Naive thymus-derived CD4-positive, alpha-beta T cell (primary cell): ENCODE data around the gene VAMP5. TPM values are rescaled to one million over a fixed set of nuclear protein-coding genes. Genes with fewer than 3 reads are reported as not detected.
"Not testable (repeated sequence)": the region's sequence is repeated elsewhere in the genome, so short reads cannot be mapped to it uniquely, and the experiment has no call there.

Experiments used
- ATAC-seq: fragments of 150-1000 bp; cut with Tn5 transposase; 2 replicates; pipeline ENCODE4 v1.10.0; 2021; ENCODE audit warnings: mild to moderate bottlenecking, moderate library complexity
- CTCF ChIA-PET: fragments of 350-600 bp; sonication (Branson Sonifier 250); formaldehyde crosslinking; loops from one replicate; lab custom pipeline; 2021; ENCODE audit warnings: antibody characterized with exemption; lab: Charles Lee
- POLR2A ChIA-PET: fragments of 350-600 bp; sonication (Branson Sonifier 250); formaldehyde crosslinking; loops from one replicate; lab custom pipeline; 2021; ENCODE audit warnings: antibody characterized with exemption, inconsistent platforms; lab: Charles Lee
- DNase-seq, 9 donors: peaks; one replicate each; pipeline versions ENCODE4 v3.0.0 to v3.0.0-alpha.2; 2020 to 2022; ENCODE audit warnings: mixed read lengths in 1 of 9
- H3K27ac ChIP-seq: one replicate; pipeline ENCODE4 v1.7.0; 2013; ENCODE audit warnings: mild to moderate bottlenecking, low read depth, low read length, moderate library complexity
- H3K27me3 ChIP-seq, 2 donors: one replicate each; pipeline ENCODE4 v1.7.0; 2013; ENCODE audit warnings: low read length in 2 of 2, mild to moderate bottlenecking in 2 of 2, moderate library complexity in 2 of 2; ENCODE audit not compliant: control insufficient read depth in 2 of 2, insufficient read depth in 2 of 2
- H3K36me3 ChIP-seq, 3 experiments: 1 replicate in 2 of 3; 2 replicates in 1 of 3; pipeline ENCODE4 v1.7.0; 2013; ENCODE audit warnings: low read length in 3 of 3, mild to moderate bottlenecking in 3 of 3, moderate library complexity in 1 of 3; ENCODE audit not compliant: insufficient read depth in 3 of 3, control insufficient read depth in 2 of 3
- H3K4me1 ChIP-seq, 2 donors: one replicate each; pipeline ENCODE4 v1.7.0; 2013; ENCODE audit warnings: low read length in 2 of 2, mild to moderate bottlenecking in 2 of 2, moderate library complexity in 1 of 2; ENCODE audit not compliant: control insufficient read depth in 2 of 2, insufficient read depth in 2 of 2
- H3K4me3 ChIP-seq: 2 replicates; pipeline ENCODE4 v1.7.0; 2013; ENCODE audit warnings: mild to moderate bottlenecking, low read length
- H3K9me3 ChIP-seq, 3 experiments: 1 replicate in 2 of 3; 2 replicates in 1 of 3; pipeline ENCODE4 v1.7.0; 2013; ENCODE audit warnings: low read length in 3 of 3; ENCODE audit not compliant: control insufficient read depth in 2 of 3
- H3K27ac Mint-ChIP-seq, 9 donors: one replicate each; pipeline ENCODE4 v1.8.0; 2020 to 2022; ENCODE audit warnings: mixed read lengths in 9 of 9, mild to moderate bottlenecking in 8 of 9, moderate library complexity in 5 of 9, inconsistent platforms in 2 of 9
- H3K27me3 Mint-ChIP-seq, 5 donors: one replicate each; pipeline ENCODE4 v1.8.0; 2021 to 2022; ENCODE audit warnings: mixed read lengths in 5 of 5, mild to moderate bottlenecking in 1 of 5
- H3K36me3 Mint-ChIP-seq, 5 donors: one replicate each; pipeline ENCODE4 v1.8.0; 2020 to 2022; ENCODE audit warnings: mixed read lengths in 5 of 5, mild to moderate bottlenecking in 3 of 5, inconsistent platforms in 1 of 5
- H3K4me1 Mint-ChIP-seq, 7 donors: one replicate each; pipeline ENCODE4 v1.8.0; 2020 to 2022; ENCODE audit warnings: mixed read lengths in 7 of 7, mild to moderate bottlenecking in 3 of 7, inconsistent platforms in 1 of 7
- H3K4me3 Mint-ChIP-seq, 10 donors: one replicate each; pipeline ENCODE4 v1.8.0; 2020 to 2022; ENCODE audit warnings: mild to moderate bottlenecking in 10 of 10, mixed read lengths in 10 of 10, moderate library complexity in 6 of 10, inconsistent platforms in 2 of 10
- H3K9me3 Mint-ChIP-seq, 11 donors: one replicate each; pipeline ENCODE4 v1.8.0; 2020 to 2022; ENCODE audit warnings: mixed read lengths in 11 of 11, mild to moderate bottlenecking in 4 of 11, inconsistent platforms in 1 of 11, moderate library complexity in 1 of 11
- intact Hi-C, 2 donors: fragments of 100-400 bp; cut with micrococcal nuclease; formaldehyde crosslinking; loops; one replicate each; pipeline ENCODE4 v1.15.1; 2023
- polyA plus RNA-seq, 2 donors: library from polyadenylated mRNA; unstranded; fragments of 300-500 nt; fragmentation: Illumina TruSeq; gene quantifications; one replicate each; pipeline ENCODE4 v1.2.3, GENCODE V29; 2021
- total RNA-seq, 6 experiments: library from RNA in 5 of 6; stranded (reverse) in 5 of 6; gene quantifications; 1 replicate in 5 of 6; 2 replicates in 1 of 6; pipeline ENCODE4 v1.2.3 and lab custom pipeline; 2021 to 2026

The VAMP5 gene
- total and polyA plus RNA-seq, 7 experiments from 2014 or later = 25.6 to 121 (median 37.0) TPM

- H3K4me3 ChIP-seq = no peak overlapping the region
- no peak overlapping the region for H3K27ac ChIP-seq
- Mint-ChIP-seq H3K4me3 (peak overlapping the region in 1 of 10 donors; percentile 32), H3K27me3 (no peaks in the 10 kb centered on the region), H3K27ac (peak overlapping the region in 4 of 9 donors; percentile 15 to 54 (median 40)), H3K4me1 (peaks cover 37 to 60% (median 47%) of the 10 kb centered on the region in 7 donors), H3K9me3 (peaks cover 0 to 2% (median 0%) of the 10 kb centered on the region in 11 donors), H3K36me3 (peaks cover 0 to 4% (median 0%) of the 10 kb centered on the region in 5 donors)
- peaks cover 12 to 24% of the 10 kb centered on the region in 2 donors for H3K4me1 ChIP-seq
- intact Hi-C loops = no loop called here
- no peaks in the 10 kb centered on the region for H3K27me3 ChIP-seq
- no peaks in the 10 kb centered on the region for H3K9me3 ChIP-seq
- ChIA-PET POLR2A (interaction anchor here (0.8 to 2.1 kb wide), 2 partner anchors 9 to 12 kb away, joined by 3 to 11 read pairs; no protein-coding TSS in a partner anchor), CTCF (no interaction called here)
- DNase-seq (no peak), ATAC-seq (no peak)
- no peaks in the 10 kb centered on the region for H3K36me3 ChIP-seq
Measured at GRCh38 chr2:85589181-85589580, 5.0 kb downstream of the VAMP5 start.

GRCh38 chr2:85589982-85590791 is 6.0 kb downstream of the VAMP5 start:
- peaks cover 39 to 65% (median 49%) of the 10 kb centered on the region in 7 donors for H3K4me1 Mint-ChIP-seq
- no peak overlapping the region for H3K27ac ChIP-seq
- ChIA-PET CTCF (interaction anchor here (0.6 kb wide), 1 partner anchor 791 kb away, joined by 3 read pairs; no protein-coding TSS in a partner anchor), POLR2A (interaction anchor here (0.8 to 2.1 kb wide), 8 partner anchors 11 to 29 kb away, joined by 3 to 11 read pairs (median 4); partner anchors contain the start of genes C2orf68, GGCX and TMEM150A)
- no peaks in the 10 kb centered on the region for H3K36me3 ChIP-seq
- ATAC-seq = no peak
- peaks cover 0 to 2% (median 0%) of the 10 kb centered on the region in 11 donors for H3K9me3 Mint-ChIP-seq
- H3K4me1 ChIP-seq = peaks cover 14 to 26% of the 10 kb centered on the region in 2 donors
- peaks cover 0 to 4% (median 0%) of the 10 kb centered on the region in 5 donors for H3K36me3 Mint-ChIP-seq
- H3K9me3 ChIP-seq = no peaks in the 10 kb centered on the region
- H3K4me3 Mint-ChIP-seq = peak overlapping the region in 1 of 10 donors; percentile 69
- H3K27me3 Mint-ChIP-seq = no peaks in the 10 kb centered on the region
- peak overlapping the region in 5 of 9 donors; percentile 17 to 59 (median 23) for H3K27ac Mint-ChIP-seq
- intact Hi-C loops = no loop called here
- no peak for DNase-seq
- H3K27me3 ChIP-seq = no peaks in the 10 kb centered on the region
- no peak overlapping the region for H3K4me3 ChIP-seq

- Histone ChIP-seq H3K27ac (no peak overlapping the region), H3K36me3 (no peaks in the 10 kb centered on the region), H3K4me3 (no peak overlapping the region), H3K4me1 (peaks cover 7 to 18% of the 10 kb centered on the region in 2 donors), H3K9me3 (no peaks in the 10 kb centered on the region), H3K27me3 (no peaks in the 10 kb centered on the region)
- peaks cover 0 to 6% (median 0%) of the 10 kb centered on the region in 5 donors for H3K36me3 Mint-ChIP-seq
- intact Hi-C loops = no loop called here
- no peaks in the 10 kb centered on the region for H3K27me3 Mint-ChIP-seq
- no peak overlapping the region for H3K4me3 Mint-ChIP-seq
- peaks cover 0 to 2% (median 0%) of the 10 kb centered on the region in 11 donors for H3K9me3 Mint-ChIP-seq
- H3K27ac Mint-ChIP-seq = peak overlapping the region in 4 of 9 donors; percentile 23 to 46 (median 37)
- H3K4me1 Mint-ChIP-seq = peaks cover 38 to 65% (median 47%) of the 10 kb centered on the region in 7 donors
- no peak for ATAC-seq
- POLR2A ChIA-PET = interaction anchor here (0.6 to 1.6 kb wide), 7 partner anchors 10 to 30 kb away, joined by 3 to 5 read pairs (median 3); partner anchors contain the start of genes C2orf68, GGCX and TMEM150A
- CTCF ChIA-PET = interaction anchor here (0.6 kb wide), 1 partner anchor 792 kb away, joined by 3 read pairs; no protein-coding TSS in a partner anchor
- DNase-seq = no peak
Measured at GRCh38 chr2:85590950-85591349, 6.7 kb downstream of the VAMP5 start.

- Histone ChIP-seq H3K4me1 (peaks cover 12 to 21% of the 10 kb centered on the region in 2 donors), H3K9me3 (no peaks in the 10 kb centered on the region), H3K27ac (no peak overlapping the region), H3K27me3 (no peaks in the 10 kb centered on the region), H3K4me3 (no peak overlapping the region), H3K36me3 (no peaks in the 10 kb centered on the region)
- Mint-ChIP-seq H3K27ac (peak overlapping the region in 3 of 9 donors; percentile 38 to 70 (median 69)), H3K36me3 (peaks cover 0 to 6% (median 0%) of the 10 kb centered on the region in 5 donors), H3K27me3 (no peaks in the 10 kb centered on the region), H3K4me3 (no peak overlapping the region), H3K4me1 (peaks cover 36 to 66% (median 50%) of the 10 kb centered on the region in 7 donors), H3K9me3 (peaks cover 0 to 2% (median 0%) of the 10 kb centered on the region in 11 donors)
- ATAC-seq (no peak), DNase-seq (no peak)
- POLR2A ChIA-PET = interaction anchor here (1.0 to 1.6 kb wide), 6 partner anchors 10 to 30 kb away, joined by 3 to 5 read pairs (median 4); partner anchors contain the start of genes C2orf68, GGCX and TMEM150A
- intact Hi-C loops = no loop called here
- CTCF ChIA-PET = no interaction called here
Measured at GRCh38 chr2:85591563-85591962, 7.3 kb downstream of the VAMP5 start.

GRCh38 chr2:85592299-85592698 is 8.1 kb downstream of the VAMP5 start:
- CTCF ChIA-PET = not testable (repeated sequence)

GRCh38 chr2:85593023-85593422 is 8.8 kb downstream of the VAMP5 start:
- no peak overlapping the region for H3K27ac ChIP-seq
- ChIA-PET POLR2A (interaction anchor here (1.1 to 5.3 kb wide), 3 partner anchors 8 to 32 kb away, joined by 3 to 85 read pairs (median 27); partner anchors contain the start of genes GGCX, USP39 and VAMP5), CTCF (no interaction called here)
- ATAC-seq = no peak
- H3K9me3 ChIP-seq = no peaks in the 10 kb centered on the region
- DNase-seq = no peak
- intact Hi-C loops = no loop called here
- Mint-ChIP-seq H3K27me3 (no peaks in the 10 kb centered on the region), H3K27ac (peak overlapping the region in 5 of 9 donors; percentile 9 to 68 (median 60)), H3K9me3 (peaks cover 0 to 2% (median 0%) of the 10 kb centered on the region in 11 donors), H3K4me3 (peak overlapping the region in 1 of 10 donors; percentile 20), H3K36me3 (peaks cover 0 to 6% (median 0%) of the 10 kb centered on the region in 5 donors), H3K4me1 (peaks cover 29 to 60% (median 46%) of the 10 kb centered on the region in 7 donors)
- H3K4me3 ChIP-seq = no peak overlapping the region
- H3K4me1 ChIP-seq = peaks cover 15 to 18% of the 10 kb centered on the region in 2 donors
- H3K36me3 ChIP-seq = peaks cover 0 to 8% (median 0%) of the 10 kb centered on the region in 3 experiments
- no peaks in the 10 kb centered on the region for H3K27me3 ChIP-seq

More at GRCh38 chr2:85592299-85592698, 8.1 kb downstream of the VAMP5 start:
- H3K27me3 ChIP-seq, DNase-seq, H3K36me3 ChIP-seq, H3K36me3 Mint-ChIP-seq, H3K4me3 ChIP-seq, H3K27me3 Mint-ChIP-seq, H3K27ac ChIP-seq, H3K9me3 Mint-ChIP-seq, intact Hi-C loops, H3K9me3 ChIP-seq, ATAC-seq: not testable (repeated sequence)
- Mint-ChIP-seq H3K27ac (peak overlapping the region in 2 of 9 donors; percentile 66 to 71), H3K4me1 (peaks cover 35 to 66% (median 52%) of the 10 kb centered on the region in 7 donors), H3K4me3 (peak overlapping the region in 1 of 10 donors; percentile 34)
- H3K4me1 ChIP-seq = peaks cover 15 to 25% of the 10 kb centered on the region in 2 donors
- POLR2A ChIA-PET = interaction anchor here (1.0 to 5.3 kb wide), 4 partner anchors 7 to 31 kb away, joined by 3 to 85 read pairs (median 15); partner anchors contain the start of genes GGCX, USP39 and VAMP5
